B cell (primary cell): Measurements from ENCODE around the gene PTMA. TPM values are rescaled to one million over a fixed set of nuclear protein-coding genes. Genes with fewer than 3 reads are reported as not detected.
A peak's percentile ranks its signal among the peaks of the same experiment; 100 is the strongest.

Experiments used
- ATAC-seq: fragments of 200-7000 bp; cut with Tn5 transposase; one replicate; pipeline ENCODE4 v1.10.0; 2021; ENCODE audit warnings: low read depth, mild to moderate bottlenecking, moderate number of reproducible peaks, moderate library complexity
- CTCF ChIA-PET: fragments of 350-600 bp; sonication (Branson Sonifier 250); formaldehyde crosslinking; loops from one replicate; lab custom pipeline; 2021; ENCODE audit warnings: antibody characterized with exemption, inconsistent platforms; lab: Charles Lee
- POLR2A ChIA-PET: fragments of 350-600 bp; sonication (Branson Sonifier 250); formaldehyde crosslinking; loops from one replicate; lab custom pipeline; 2021; ENCODE audit warnings: antibody characterized with exemption; lab: Charles Lee
- DNase-seq: peaks from one replicate; pipeline ENCODE4 v3.0.0; 2013
- H2AFZ ChIP-seq: 2 replicates; pipeline ENCODE4 v1.6.1; 2012; ENCODE audit warnings: mild to moderate bottlenecking, low read depth, low read length; ENCODE audit not compliant: insufficient read depth, poor library complexity, severe bottlenecking
- H3K27ac ChIP-seq, 2 donors: 1 replicate in 1 of 2; 2 replicates in 1 of 2; pipeline ENCODE4 v1.5.1; 2012 to 2013; ENCODE audit warnings: low read length in 2 of 2, mild to moderate bottlenecking in 2 of 2, moderate library complexity in 1 of 2
- H3K27me3 ChIP-seq, 4 experiments: fragments of 200-600 bp in 1 of 4; sonication (generic) in 1 of 4; replicated peaks in 1 of 4; 1 replicate in 2 of 4; 2 replicates in 2 of 4; pipeline versions ENCODE4 v1.6.1 to v1.7.0; 2013 to 2016; ENCODE audit warnings: low read length in 3 of 4, mild to moderate bottlenecking in 2 of 4, mixed read lengths in 1 of 4, moderate library complexity in 1 of 4; ENCODE audit not compliant: insufficient read depth in 4 of 4, control insufficient read depth in 3 of 4; ENCODE audit errors: control extremely low read depth in 1 of 4
- H3K36me3 ChIP-seq, 2 experiments: replicated peaks in 1 of 2; 1 replicate in 1 of 2; 2 replicates in 1 of 2; pipeline versions ENCODE4 v1.6.1 to v1.7.1; 2013; ENCODE audit warnings: low read length in 1 of 2; ENCODE audit not compliant: insufficient read depth in 2 of 2, control insufficient read depth in 1 of 2; ENCODE audit errors: control extremely low read depth in 1 of 2, extremely low read depth in 1 of 2
- H3K4me1 ChIP-seq, 2 donors: fragments of 200-600 bp in 1 of 2; sonication (generic) in 1 of 2; 1 replicate in 1 of 2; 2 replicates in 1 of 2; pipeline versions ENCODE4 v1.5.1 to v1.6.1; 2013 to 2017; ENCODE audit warnings: low read length in 2 of 2; ENCODE audit not compliant: control insufficient read depth in 2 of 2, insufficient read depth in 2 of 2
- H3K4me2 ChIP-seq: replicated peaks from 2 replicates; pipeline ENCODE3; 2012; ENCODE audit warnings: mild to moderate bottlenecking, low read depth, low read length; ENCODE audit not compliant: poor library complexity, severe bottlenecking
- H3K4me3 ChIP-seq, 5 experiments: fragments of 200-600 bp in 1 of 5; sonication (generic) in 1 of 5; 1 replicate in 3 of 5; 2 replicates in 2 of 5; pipeline versions ENCODE4 v1.5.1 to v1.7.0; 2011 to 2016; ENCODE audit warnings: low read length in 4 of 5, mild to moderate bottlenecking in 4 of 5, low read depth in 2 of 5, control low read depth in 1 of 5, moderate library complexity in 1 of 5; ENCODE audit not compliant: insufficient read depth in 1 of 5; ENCODE audit errors: control extremely low read depth in 1 of 5, extremely low read depth in 1 of 5
- H3K79me2 ChIP-seq: fragments of 200-600 bp; sonication (generic); one replicate; pipeline ENCODE4 v1.6.0; 2016; ENCODE audit warnings: low read length; ENCODE audit not compliant: control insufficient read depth, insufficient read depth
- H3K9ac ChIP-seq: fragments of 200-600 bp; sonication (generic); 2 replicates; pipeline ENCODE4 v1.6.1; 2017; ENCODE audit warnings: mild to moderate bottlenecking, low read length, moderate library complexity
- H3K9me3 ChIP-seq, 3 donors: one replicate each; pipeline versions ENCODE4 v1.6.1 to v1.7.1; 2013; ENCODE audit warnings: low read length in 2 of 3; ENCODE audit not compliant: control insufficient read depth in 2 of 3, insufficient read depth in 1 of 3; ENCODE audit errors: control extremely low read depth in 1 of 3
- H4K20me1 ChIP-seq: 2 replicates; pipeline ENCODE4 v1.6.0; 2012; ENCODE audit warnings: mild to moderate bottlenecking, low read length; ENCODE audit not compliant: insufficient read depth, control insufficient read depth, poor library complexity, severe bottlenecking
- H3K27ac Mint-ChIP-seq: one replicate; pipeline ENCODE4 v1.8.0; 2021; ENCODE audit warnings: mixed read lengths
- H3K27me3 Mint-ChIP-seq: one replicate; pipeline ENCODE4 v1.8.0; 2021; ENCODE audit warnings: mixed read lengths
- H3K4me1 Mint-ChIP-seq: one replicate; pipeline ENCODE4 v1.8.0; 2021; ENCODE audit warnings: mixed read lengths
- H3K4me3 Mint-ChIP-seq: one replicate; pipeline ENCODE4 v1.8.0; 2021; ENCODE audit warnings: mixed read lengths
- H3K9me3 Mint-ChIP-seq: one replicate; pipeline ENCODE4 v1.8.0; 2022; ENCODE audit warnings: mixed read lengths; ENCODE audit not compliant: insufficient read depth
- CTCF ChIP-seq: fragments of 200-600 bp; IDR thresholded peaks from one replicate; pipeline ENCODE4 v1.8.0; 2022; ENCODE audit warnings: antibody characterized with exemption, mild to moderate bottlenecking
- EZH2 ChIP-seq: IDR thresholded peaks from 2 replicates; pipeline ENCODE4 v1.6.1; 2012; ENCODE audit warnings: borderline replicate concordance, low read depth, mild to moderate bottlenecking, moderate library complexity, low read length; ENCODE audit not compliant: insufficient read depth, poor library complexity, severe bottlenecking
- WGBS: methylation state at CpG from one replicate; pipeline ENCODE4 v1.1.5; 2013; ENCODE audit warnings: missing lambda C conversion rate; ENCODE audit not compliant: insufficient coverage; 5-methylcytosine and 5-hydroxymethylcytosine counted together
- intact Hi-C: fragments of 100-400 bp; cut with micrococcal nuclease; formaldehyde crosslinking; loops from one replicate; pipeline ENCODE4 v1.10.0; 2022
- polyA plus RNA-seq: library from polyadenylated mRNA; depleted of rRNA; stranded (reverse); fragments of >200 nt; gene quantifications from 2 replicates; pipeline ENCODE4 v1.2.3, GENCODE V29; 2012
- total RNA-seq, 2 donors: library from RNA; stranded (reverse); fragments of 120-200 nt in 1 of 2; gene quantifications; 1 replicate in 1 of 2; 2 replicates in 1 of 2; pipeline versions ENCODE4 v1.2.3 to v1.2.4, GENCODE V29; 2013 to 2022

The PTMA gene
- total and polyA plus RNA-seq, 2 donors (not counting 1 experiment from before 2014, with no cell fraction given) = 713 to 2,282 TPM

GRCh38 chr2:231704017-231704416 lies 4.3 kb upstream of the PTMA start:
- H3K4me2 ChIP-seq = no peak overlapping the region
- ATAC-seq (no peak), DNase-seq (no peak)
- intact Hi-C loops = no loop called here
- CTCF ChIA-PET = interaction anchor here (0.7 to 8.2 kb wide), 6 partner anchors 11 to 627 kb away, joined by 3 to 208 read pairs (median 10); no protein-coding TSS in a partner anchor
- Mint-ChIP-seq H3K27me3 (no peaks in the 10 kb centered on the region), H3K4me3 (peak overlapping the region; percentile 32), H3K9me3 (no peaks in the 10 kb centered on the region), H3K27ac (peak overlapping the region; percentile 59), H3K4me1 (peaks cover 21% of the 10 kb centered on the region)
- H3K4me3 ChIP-seq = no peak overlapping the region
- no peak overlapping the region for H3K9ac ChIP-seq
- no peaks in the 10 kb centered on the region for H3K36me3 ChIP-seq
- no peak overlapping the region for H3K27ac ChIP-seq
- H3K9me3 ChIP-seq = no peaks in the 10 kb centered on the region
- H2AFZ ChIP-seq = no peak overlapping the region
- H3K4me1 ChIP-seq = peaks cover 11 to 20% of the 10 kb centered on the region in 2 donors
- H3K27me3 ChIP-seq = no peaks in the 10 kb centered on the region
- H4K20me1 ChIP-seq = peaks cover 6% of the 10 kb centered on the region
- WGBS = 100% methylated on average over 3 of the region's 3 CpGs
- H3K79me2 ChIP-seq = peaks cover 37% of the 10 kb centered on the region
- TF ChIP-seq CTCF (no peak), EZH2 (no peak)
- POLR2A ChIA-PET = interaction anchor here (1.0 kb wide), 1 partner anchor 90 kb away, joined by 3 read pairs; no protein-coding TSS in a partner anchor
